ENCODE results near the gene YIPF7.

The YIPF7 gene

DNA sequence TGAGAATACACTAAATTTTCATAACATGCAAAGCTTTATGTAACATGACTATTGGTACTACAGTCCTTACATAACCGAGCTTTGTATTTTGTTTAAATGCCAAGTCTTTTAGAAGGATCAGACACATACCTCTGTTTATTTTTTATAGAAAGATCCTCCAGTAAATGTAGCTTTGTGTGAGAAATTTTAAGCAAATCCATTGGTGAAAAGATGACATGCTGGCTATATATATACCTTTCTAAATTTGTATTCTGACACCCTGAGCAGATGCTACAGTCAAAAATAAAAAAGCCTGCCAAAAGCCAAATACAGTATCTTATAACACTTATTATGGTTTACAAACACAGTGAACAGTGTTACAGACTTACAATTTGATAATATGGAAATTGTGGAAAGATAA is at the start of gene YIPF7:
Gene YIPF7 (minus strand): TSS at position 201 of the 400 bp plus-strand sequence. CDS start 1,525 bp downstream, outside the sequence.
- no peak for DNase-seq (ENCODE audit: low read depth)

DNA sequence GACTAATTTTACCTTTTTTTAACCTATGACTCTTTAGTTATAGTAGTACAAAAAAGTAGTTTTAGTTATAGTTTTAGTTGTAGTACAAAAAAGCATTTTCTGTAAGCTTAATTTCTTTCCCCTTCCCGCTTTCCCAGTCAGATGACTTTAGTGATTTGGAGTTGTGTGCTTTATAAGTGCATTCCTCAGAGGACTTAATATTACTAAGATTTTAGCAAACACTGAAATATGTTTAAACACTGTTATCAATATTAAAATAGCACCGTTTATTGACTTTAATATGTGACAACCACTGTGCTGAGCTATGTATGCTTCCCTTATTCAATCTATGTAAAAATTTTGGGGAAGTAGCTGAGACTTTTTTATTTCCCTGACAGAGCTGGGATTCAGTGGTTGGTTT is 49.6 kb upstream of the YIPF7 start:
- DNase-seq (ENCODE audit: low read depth) = no peak

DNA sequence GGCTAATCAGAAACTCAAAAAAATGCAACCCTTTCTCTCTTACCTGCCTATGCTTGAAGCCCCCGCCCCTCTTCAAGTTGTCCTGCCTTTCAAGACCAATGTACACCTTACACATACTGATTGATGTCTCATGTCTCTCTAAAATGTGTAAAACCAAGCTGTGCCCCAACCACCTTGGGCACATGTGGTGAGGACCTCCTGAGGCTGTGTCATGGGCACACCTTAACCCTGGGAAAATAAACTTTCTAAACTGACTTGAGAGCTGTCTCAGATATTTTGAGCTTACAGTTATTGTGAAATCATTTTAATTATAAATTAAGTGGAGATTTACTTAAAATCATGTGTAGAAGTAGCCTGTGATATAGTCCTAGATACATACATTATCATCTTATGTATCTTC is 49.0 kb upstream of the YIPF7 start:
- DNase-seq (ENCODE audit: low read depth) = no peak

DNA sequence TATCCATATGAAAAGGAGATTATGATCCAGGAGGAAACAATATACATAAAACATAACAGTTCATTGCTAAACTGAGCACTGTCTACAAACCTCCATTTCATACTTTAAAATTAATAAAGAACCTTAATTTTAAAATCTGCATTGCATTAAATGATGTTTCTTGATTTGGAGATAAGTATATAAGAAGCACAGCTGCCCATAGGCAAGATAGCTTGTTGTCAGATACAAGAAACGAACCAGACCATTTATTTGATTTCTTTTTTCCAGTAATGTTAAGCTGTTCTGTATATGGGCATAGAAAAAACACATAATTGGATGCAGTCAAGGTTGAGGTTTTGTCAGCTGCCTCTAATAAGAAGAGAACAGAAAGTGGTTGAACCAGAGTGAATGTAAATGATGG is 33.2 kb upstream of the YIPF7 start:
- DNase-seq (ENCODE audit: low read depth) = no peak

DNA sequence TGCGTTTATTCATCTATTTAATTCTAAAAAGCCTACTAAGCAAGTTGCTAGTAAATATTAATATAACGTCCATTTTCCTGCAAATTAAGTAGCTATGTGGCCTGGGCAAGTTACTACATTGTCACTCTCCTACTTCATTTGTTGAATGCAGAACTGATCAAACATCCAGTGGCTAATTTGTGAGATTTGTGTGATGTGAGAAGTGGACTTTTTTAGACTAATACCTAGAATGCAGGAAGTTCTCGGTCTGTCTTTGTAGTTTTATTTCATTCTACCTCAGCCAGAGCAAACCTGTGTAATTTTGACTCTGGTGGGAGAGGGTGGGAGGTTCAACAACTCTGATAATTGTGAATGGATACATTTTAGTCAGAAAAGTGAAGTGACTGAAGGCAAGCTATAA is 27.6 kb upstream of the YIPF7 start:
- DNase-seq (ENCODE audit: low read depth) = no peak

DNA sequence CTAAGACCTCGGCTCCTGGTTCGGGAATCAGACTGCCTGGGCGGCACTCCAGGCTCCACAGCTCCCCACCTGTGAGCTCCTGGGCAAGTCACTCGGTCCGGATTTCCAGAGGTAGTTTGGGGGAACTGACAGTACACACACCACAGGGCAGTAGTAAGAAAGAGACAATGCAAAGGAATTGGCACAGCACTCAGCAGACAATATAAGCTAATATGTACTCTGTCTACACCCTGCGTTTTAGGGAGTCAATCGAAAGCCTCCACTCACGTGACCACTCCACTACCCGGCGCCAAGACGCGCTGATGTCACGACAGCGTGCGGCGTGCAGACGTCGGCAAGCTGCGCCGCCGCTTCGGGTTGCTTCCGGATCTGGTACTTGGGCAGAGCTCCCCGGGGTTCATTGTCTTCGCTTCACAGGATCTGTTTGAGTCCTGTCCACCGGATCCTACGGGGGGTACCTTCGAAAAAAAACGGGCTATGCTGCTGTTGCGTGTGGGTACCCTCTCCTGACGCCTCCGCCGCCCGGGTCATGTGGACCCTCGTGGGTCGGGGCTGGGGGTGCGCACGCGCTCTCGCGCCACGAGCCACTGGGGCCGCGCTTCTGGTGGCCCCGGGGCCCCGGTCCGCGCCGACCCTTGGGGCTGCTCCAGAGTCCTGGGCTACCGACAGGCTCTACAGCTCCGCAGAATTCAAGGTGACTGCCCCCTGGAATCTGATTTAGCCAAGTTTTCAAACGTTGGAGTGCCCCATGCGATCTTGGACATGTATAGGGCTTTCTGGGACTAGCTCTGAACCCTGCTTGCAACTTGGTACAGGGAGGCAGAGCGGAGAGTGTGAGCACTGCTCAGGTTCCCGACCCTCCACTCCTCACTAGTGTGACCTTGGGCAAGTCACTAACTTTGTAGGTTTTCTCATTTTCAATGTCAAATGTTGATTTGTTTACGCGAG is 26.9 kb upstream of the YIPF7 start, which contains the start of gene GUF1:
Gene GUF1 (plus strand): TSS at position 327 of the 948 bp plus-strand sequence. CDS start 203 bp downstream, at position 530.
- peak; percentile 70 for DNase-seq (ENCODE audit: low read depth)

DNA sequence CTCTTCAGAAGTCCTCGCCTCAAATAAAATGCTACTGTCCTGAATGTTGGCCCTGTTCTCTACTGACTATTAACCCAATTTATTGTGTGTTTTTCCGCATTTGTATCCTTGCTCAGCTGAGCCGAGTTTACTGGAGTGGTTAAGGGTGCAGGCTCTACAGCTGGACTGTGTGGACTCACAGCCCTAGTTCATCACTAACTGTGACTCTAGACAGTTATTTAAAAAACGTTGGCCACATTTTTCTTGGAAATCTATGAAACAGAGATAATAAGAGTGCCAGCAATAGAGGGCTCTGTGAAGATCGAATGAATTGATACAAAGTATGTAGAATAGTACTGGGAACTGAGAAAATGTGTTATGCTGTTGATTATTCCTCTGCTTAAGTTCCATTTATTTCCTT is 23.9 kb upstream of the YIPF7 start:
- DNase-seq (ENCODE audit: low read depth) = no peak

DNA sequence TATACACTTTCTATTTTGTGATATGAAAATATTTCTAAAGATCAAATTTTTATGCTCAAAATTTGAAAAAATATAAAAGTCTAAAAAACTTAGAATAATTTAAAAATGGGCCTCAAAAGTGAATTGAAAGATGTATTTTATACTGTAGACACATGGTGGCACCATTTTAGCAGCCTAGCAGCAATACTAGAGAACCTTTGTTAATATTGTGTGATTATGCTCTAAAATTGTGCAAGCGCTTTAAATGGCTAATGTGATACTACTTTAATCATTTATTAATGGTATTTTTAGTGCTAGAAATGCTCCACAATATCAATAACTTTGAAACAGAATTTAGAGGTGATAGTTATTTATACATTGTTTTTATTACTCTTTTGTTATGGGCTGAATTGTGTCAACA is 23.0 kb upstream of the YIPF7 start:
- DNase-seq (ENCODE audit: low read depth) = no peak

DNA sequence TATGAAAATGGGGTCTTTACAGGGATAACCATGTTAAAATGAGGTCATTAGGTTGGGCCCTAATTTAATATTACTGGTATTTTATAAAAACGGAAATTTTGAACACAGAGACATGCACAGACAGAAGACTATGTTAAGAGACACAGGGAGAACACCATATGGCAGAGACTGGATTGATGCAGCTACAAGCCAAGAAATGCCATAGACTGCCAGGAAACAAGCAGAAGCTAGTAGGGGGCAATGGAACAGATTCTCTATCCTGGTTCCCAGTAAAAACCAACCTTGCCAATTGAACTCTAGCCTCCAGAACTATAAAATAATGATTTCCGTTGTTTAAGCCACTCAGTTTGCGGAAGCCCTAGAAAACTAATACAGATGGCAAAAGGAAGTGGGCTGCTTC is 20.2 kb upstream of the YIPF7 start:
- no peak for DNase-seq (ENCODE audit: low read depth)

DNA sequence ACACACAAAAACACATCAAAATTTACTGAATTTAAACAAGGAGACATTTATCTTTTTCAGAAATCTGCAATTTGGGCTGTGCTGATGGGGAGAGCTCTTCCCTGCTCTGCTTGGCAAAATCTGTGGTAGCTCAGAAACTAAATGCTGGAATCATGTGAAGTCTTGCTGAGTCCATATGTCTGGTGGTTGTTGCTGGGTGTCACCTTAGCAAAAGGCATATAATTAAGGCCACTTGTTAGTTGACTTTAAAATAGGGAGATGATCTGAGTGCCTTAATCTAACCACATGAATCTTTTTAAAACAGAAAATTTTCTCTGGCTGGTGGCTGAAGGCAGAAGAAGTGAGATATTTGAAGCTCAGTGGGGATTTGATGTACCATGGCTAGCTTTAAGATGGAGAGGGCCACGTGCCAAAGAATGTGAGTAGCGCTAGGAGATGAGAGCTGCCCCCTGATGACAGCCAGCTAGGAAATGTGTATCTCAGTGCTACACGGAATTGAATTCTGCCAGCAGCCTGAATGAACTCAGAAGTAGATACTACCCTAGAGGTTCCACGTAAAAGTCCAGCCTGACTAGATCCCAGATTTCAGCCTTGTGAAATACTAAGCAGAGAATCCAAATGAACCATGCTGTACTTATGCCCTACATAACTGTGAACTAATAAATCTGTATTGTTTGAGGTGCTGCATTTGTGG is 19.2 kb upstream of the YIPF7 start:
- no peak for DNase-seq (ENCODE audit: low read depth)

DNA sequence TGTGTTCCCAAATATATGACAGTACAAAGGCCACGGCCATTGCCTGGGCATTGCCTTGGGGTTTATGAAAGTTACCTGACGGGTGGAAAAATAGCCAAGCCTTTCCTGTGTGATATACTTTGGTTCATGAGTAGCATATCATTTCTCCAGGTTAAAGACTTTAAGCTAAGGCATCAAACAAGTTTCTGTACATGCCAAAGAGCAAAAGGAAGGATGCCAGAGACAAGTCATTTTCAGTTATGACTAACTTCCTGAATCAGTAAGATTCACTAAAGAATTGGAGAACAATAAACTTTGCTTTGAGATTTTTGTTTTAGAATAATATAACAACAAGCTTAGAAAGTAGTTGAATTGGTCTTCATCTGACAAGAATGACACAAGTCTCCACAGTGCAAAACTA is 17.1 kb upstream of the YIPF7 start:
- no peak for DNase-seq (ENCODE audit: low read depth)

DNA sequence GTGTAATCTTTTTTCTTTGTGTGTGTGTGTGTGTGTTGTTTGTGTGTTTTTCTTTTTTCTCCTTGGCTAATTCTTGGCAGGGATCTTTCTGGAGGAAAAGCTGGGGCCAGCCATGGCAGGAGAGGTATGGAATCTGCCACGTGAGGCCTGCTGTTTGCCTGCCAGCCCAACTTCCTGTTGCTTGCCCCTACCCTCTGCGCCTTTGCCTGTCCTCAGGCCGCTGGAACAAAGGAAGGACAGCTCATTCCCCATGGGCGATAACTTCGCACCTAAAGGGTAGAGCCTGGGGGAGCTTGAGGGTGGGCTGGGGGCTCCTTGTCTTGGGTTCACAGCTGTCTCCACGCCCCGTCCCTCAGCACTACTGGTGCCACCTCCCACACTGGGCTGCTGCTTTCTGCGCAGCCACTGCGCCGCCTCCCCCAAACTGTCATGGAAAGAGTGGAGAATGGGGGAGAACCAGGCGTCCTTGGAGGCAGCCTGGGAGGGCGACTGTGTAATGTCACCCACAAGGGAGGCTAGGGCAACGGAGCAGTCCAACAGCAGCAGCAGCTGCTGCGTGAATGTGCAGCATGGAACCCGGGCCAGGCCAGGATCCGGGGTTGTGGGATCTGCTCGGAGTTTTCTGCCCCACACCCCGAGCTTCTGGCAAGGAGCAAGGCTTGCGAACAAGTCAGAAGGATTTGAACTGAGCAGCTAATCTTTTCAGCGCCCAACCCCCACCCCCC is 12.3 kb upstream of the YIPF7 start:
- DNase-seq (ENCODE audit: low read depth) = no peak

DNA sequence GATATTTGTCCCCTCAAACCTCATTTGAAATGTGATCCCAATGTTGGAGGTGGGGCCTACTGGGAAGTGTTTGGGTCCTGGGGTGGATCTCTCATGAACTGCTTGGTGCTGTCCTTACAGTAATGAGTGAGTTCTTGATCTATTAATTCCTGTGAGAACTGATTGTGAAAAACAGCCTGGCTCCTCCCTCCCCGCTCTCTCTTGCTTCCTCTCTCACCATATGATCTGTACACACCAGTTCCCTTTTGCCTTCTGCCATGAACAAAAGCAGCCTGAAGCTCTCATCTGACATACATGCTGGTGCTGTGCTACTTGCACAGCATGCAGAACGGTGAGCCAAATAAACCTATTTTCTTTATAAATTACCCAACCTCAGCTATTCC is 11.2 kb upstream of the YIPF7 start:
- no peak for DNase-seq (ENCODE audit: low read depth)

DNA sequence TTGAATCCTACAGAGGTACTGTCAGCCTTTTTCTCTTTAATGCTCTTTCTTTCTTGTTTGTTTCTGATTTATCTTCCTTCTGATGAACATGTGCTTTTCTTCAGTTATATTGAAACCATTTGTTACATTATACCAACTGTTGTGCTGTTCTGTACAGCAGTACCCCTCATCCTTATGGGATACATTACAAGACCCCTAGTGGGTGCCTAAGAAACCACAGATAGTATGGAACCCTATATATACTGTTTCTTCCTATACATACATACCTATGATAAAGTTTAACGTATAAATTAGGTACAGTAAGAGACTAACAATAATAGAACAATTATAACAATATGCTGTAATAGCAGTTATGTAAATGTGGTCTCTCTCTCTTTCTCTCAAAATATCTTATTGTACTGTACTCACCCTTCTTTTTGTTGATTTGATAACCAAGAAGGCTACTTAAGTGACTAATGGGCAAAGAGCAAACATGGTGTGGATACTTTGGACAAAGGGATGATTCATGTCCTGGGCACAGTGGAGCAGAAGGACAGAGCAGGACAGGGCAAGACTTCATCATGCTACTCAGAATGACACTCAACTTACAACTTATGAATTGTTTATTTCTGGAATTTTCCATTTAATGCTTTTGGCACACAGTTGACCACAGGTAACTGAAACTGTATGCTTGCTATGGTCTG is 10.7 kb upstream of the YIPF7 start:
- no peak for DNase-seq (ENCODE audit: low read depth)

DNA sequence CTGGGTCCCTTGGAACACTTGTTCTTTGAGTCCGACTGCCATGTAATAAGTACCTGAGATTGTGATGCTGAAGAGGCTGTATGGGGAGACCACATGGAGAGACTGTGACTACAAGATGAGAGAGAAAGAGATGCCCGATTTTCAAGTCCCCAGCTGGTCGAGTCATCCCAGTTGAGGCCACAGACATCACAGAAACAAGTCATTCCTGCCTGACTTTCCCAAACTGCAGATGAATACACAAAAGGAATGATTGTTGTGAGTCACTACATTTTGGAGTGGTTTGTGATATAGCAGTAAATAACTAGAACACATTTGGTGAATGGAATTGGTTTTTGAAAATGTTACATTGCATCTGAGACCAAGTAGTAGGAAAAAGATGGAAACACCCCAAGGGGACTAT is 9.0 kb upstream of the YIPF7 start:
- DNase-seq (ENCODE audit: low read depth) = no peak

DNA sequence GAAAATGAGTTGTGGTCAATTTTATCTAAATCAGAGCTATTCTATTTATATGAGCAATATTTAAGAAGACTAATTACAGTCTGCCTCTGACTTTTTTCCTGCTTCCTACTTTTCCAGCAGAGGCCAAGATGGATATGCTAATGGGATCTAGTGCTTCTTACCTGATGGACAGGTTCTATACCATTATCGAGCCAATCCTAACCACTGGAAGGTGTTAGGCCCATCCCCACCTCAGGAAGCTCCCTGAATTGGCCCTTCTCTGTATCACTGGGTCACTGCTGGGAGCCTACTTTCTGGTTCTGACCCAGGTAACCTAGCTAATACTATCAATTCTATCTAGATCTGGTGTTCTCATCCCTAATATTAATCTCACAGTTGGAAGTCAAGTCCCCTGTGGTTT is 577 bp upstream of the YIPF7 start:
- no peak for DNase-seq (ENCODE audit: low read depth)

DNA sequence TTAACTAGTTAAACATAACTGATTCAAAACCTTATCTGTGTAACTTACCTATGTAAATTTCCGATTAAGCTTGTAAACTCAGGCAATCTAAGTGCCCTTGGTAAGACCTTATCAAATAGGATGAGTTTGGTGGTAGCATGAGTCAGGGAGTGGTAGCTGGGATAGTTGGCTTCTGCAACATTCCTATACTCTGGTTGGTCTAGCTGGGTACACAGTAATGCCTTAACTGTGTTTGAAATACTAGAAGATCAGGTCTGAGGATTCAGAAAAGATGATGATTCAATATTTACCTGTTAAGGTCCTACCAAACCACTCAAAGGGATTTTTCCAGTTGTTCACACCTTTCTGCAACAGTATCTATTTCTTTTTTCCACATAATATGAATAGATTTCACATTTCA is 5.3 kb downstream of the YIPF7 start:
- DNase-seq (ENCODE audit: low read depth) = no peak

DNA sequence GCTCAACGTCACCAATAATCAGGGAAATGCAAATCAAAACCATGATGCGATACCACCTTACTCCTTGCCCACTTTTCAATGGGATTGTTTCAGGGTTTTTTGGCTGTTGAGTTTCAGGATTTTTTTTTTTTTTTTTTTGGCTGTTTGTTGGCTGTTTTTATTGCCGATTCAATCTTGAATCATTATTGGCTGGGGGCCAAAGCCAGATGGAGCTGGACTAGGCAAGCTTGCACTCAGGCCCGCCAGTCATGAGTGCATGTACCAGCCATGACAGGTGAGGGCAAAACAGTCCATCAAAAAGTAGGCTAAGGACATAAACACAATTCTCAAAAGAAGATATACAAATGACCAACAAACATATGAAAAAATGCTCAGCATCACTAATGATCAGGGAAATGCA is 13.3 kb downstream of the YIPF7 start:
- DNase-seq (ENCODE audit: low read depth) = no peak

DNA sequence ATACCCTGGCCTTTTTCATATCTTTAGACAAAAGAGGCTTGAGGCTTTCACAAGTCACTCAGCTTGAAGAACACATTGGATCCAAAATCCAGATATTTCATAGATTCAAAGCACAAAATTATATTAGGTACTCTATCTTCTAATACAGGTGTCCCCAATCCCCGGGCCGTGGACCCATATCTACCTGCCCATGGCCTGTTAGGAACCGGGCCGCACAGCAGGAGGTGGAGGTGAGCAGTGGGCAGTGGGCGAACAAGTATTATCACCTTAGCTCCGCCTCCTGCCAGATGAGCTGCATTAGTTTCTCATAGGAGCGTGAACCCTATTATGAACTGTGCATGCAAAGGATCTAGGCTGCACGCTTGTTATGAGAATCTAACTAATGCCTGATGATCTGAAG is 18.7 kb downstream of the YIPF7 start:
- DNase-seq (ENCODE audit: low read depth) = no peak

DNA sequence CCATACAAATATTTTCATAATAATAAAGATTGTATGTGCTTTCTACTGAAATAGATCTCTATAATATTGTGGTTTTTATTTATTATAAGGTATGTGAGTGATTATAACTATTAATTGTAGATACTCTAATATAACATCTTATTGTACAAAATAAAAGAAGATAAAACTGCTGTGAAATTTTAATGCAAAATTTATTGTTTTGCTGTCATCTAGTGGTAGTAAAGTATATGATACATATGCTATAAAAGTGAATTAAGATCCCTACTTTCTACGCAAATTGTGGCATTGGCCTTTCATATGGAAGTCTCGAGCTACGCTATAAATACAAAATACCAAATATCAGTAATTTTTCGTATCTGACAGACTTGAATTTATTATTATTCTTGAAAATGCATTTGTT is 19.3 kb downstream of the YIPF7 start:
- no peak for DNase-seq (ENCODE audit: low read depth)

DNA sequence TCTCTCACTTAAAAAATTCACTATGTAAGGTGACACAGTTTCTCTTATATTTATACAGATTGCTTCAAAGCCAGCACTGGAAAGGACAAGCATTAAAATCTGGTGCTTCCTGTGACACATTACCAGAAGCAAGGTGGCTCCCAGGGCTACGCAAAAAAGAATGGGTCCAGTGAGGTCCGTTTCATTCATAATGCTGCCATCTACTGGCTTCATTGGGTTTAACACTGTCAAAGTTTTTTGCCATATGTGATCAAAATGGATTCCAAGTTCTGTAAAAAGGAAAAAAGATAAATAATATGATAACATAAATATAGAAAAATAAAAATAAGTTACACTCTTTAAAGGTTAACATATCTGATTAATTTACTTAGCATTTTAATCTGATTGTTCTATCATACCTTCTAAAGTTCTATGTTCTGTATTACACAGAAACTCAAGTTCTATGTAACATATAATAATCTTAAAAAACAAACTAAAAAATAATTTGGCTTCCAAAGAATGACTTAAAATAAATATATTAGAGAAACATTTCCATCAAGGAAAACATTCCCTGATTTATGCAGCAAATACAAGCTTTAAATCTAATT is 22.1 kb downstream of the YIPF7 start:
- no peak for DNase-seq (ENCODE audit: low read depth)

DNA sequence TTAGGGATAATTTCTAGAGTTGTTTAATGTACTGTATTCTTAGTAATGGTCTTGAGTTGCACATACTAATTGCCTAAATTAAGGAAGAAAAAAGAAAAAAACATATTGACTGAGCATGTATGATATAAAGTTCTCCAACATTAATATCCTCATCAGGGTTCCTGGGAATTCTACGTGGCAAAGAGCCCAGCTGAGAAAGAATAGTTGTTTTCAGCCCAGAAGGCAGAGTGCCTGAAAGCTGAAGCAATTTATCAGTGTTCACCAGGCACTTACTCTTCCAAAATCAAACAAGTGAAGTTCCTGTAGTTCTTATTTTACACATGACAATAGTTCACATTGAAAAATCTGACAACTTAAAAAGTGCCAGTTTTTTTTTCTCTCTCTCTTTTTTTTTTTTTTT is 27.7 kb downstream of the YIPF7 start:
- no peak for DNase-seq (ENCODE audit: low read depth)
